IPS-15b (cell line): Measurements from ENCODE around the gene LGR6.
"Not testable (repeated sequence)": the region's sequence is repeated elsewhere in the genome, so short reads cannot be mapped to it uniquely, and the experiment has no call there.

Source experiments
- H3K27me3 ChIP-seq: one replicate; pipeline ENCODE4 v1.6.1; 2013; ENCODE audit warnings: low read length; ENCODE audit not compliant: control insufficient read depth, insufficient read depth
- H3K36me3 ChIP-seq: one replicate; pipeline ENCODE4 v1.6.1; 2013; ENCODE audit warnings: low read length; ENCODE audit not compliant: control insufficient read depth, insufficient read depth
- H3K4me1 ChIP-seq: one replicate; pipeline ENCODE4 v1.6.1; 2013; ENCODE audit warnings: mild to moderate bottlenecking, low read length; ENCODE audit not compliant: control insufficient read depth, insufficient read depth
- H3K4me3 ChIP-seq: one replicate; pipeline ENCODE4 v1.5.1; 2013; ENCODE audit warnings: low read depth, low read length
- H3K9ac ChIP-seq: one replicate; pipeline ENCODE4 v1.6.1; 2013; ENCODE audit warnings: low read depth, mild to moderate bottlenecking, low read length
- H3K9me3 ChIP-seq: one replicate; pipeline ENCODE4 v1.6.1; 2013; ENCODE audit warnings: mild to moderate bottlenecking, low read length; ENCODE audit not compliant: control insufficient read depth, insufficient read depth

LGR6 gene

GRCh38 chr1:202193614-202194327 lies at the start of gene LGR6:
Gene LGR6, plus strand, starts transcription at chr1:202193799. Its CDS starts 191 bp downstream, at chr1:202193990.
- no peaks in the 10 kb centered on the region for H3K36me3 ChIP-seq
- H3K4me1 ChIP-seq = peaks cover 6% of the 10 kb centered on the region
- peaks cover 34% of the 10 kb centered on the region for H3K27me3 ChIP-seq
- H3K9me3 ChIP-seq = no peaks in the 10 kb centered on the region
- no peak within 1 kb of the TSS for H3K9ac ChIP-seq
- peak within 1 kb of the TSS; percentile 49 for H3K4me3 ChIP-seq

- no peaks in the 10 kb centered on the region for H3K9me3 ChIP-seq
- H3K4me1 ChIP-seq = peaks cover 12% of the 10 kb centered on the region
- peaks cover 8% of the 10 kb centered on the region for H3K27me3 ChIP-seq
- peak within 1 kb of the TSS; percentile 92 for H3K9ac ChIP-seq
- peak within 1 kb of the TSS; percentile 69 for H3K4me3 ChIP-seq
- H3K36me3 ChIP-seq = no peaks in the 10 kb centered on the region
Measured at GRCh38 chr1:202144402-202145067, 49.1 kb upstream of the LGR6 start, which contains the start of gene ARL8A. Gene ARL8A, minus strand, starts transcription at chr1:202144737. Its CDS starts 165 bp downstream, at chr1:202144572.

- no peaks in the 10 kb centered on the region for H3K9me3 ChIP-seq
- peak overlapping the region; percentile 92 for H3K9ac ChIP-seq
- peaks cover 8% of the 10 kb centered on the region for H3K27me3 ChIP-seq
- peaks cover 12% of the 10 kb centered on the region for H3K4me1 ChIP-seq
- H3K4me3 ChIP-seq = peak overlapping the region; percentile 69
- H3K36me3 ChIP-seq = no peaks in the 10 kb centered on the region
Measured at GRCh38 chr1:202145068-202145743, 48.4 kb upstream of the LGR6 start.

GRCh38 chr1:202145744-202146140 lies 47.9 kb upstream of the LGR6 start:
- not testable (repeated sequence) for H3K36me3 ChIP-seq, H3K9ac ChIP-seq

GRCh38 chr1:202146279-202146678 lies 47.3 kb upstream of the LGR6 start:
- Histone ChIP-seq H3K4me3 (no peak overlapping the region), H3K9me3 (no peaks in the 10 kb centered on the region), H3K36me3 (no peaks in the 10 kb centered on the region), H3K27me3 (peaks cover 8% of the 10 kb centered on the region), H3K9ac (no peak overlapping the region), H3K4me1 (peaks cover 12% of the 10 kb centered on the region)

More at GRCh38 chr1:202145744-202146140, 47.9 kb upstream of the LGR6 start:
- not testable (repeated sequence) for H3K9me3 ChIP-seq, H3K27me3 ChIP-seq, H3K4me3 ChIP-seq
- peaks cover 12% of the 10 kb centered on the region for H3K4me1 ChIP-seq

- Histone ChIP-seq H3K4me3 (no peak overlapping the region), H3K9me3 (no peaks in the 10 kb centered on the region), H3K36me3 (no peaks in the 10 kb centered on the region), H3K9ac (no peak overlapping the region), H3K27me3 (peaks cover 8% of the 10 kb centered on the region), H3K4me1 (peaks cover 12% of the 10 kb centered on the region)
Measured at GRCh38 chr1:202146993-202147392, 46.6 kb upstream of the LGR6 start.

GRCh38 chr1:202148391-202148790 lies 45.2 kb upstream of the LGR6 start:
- Histone ChIP-seq H3K4me1 (peaks cover 5% of the 10 kb centered on the region), H3K4me3 (no peak overlapping the region), H3K9me3 (no peaks in the 10 kb centered on the region), H3K9ac (no peak overlapping the region), H3K36me3 (no peaks in the 10 kb centered on the region), H3K27me3 (peaks cover 8% of the 10 kb centered on the region)

- H3K4me3 ChIP-seq = no peak overlapping the region
- H3K27me3 ChIP-seq = peaks cover 8% of the 10 kb centered on the region
- H3K4me1 ChIP-seq = peaks cover 11% of the 10 kb centered on the region
- no peaks in the 10 kb centered on the region for H3K36me3 ChIP-seq
- no peak overlapping the region for H3K9ac ChIP-seq
- no peaks in the 10 kb centered on the region for H3K9me3 ChIP-seq
Measured at GRCh38 chr1:202149566-202149965, 44.0 kb upstream of the LGR6 start.

GRCh38 chr1:202150187-202150586 lies 43.4 kb upstream of the LGR6 start:
- Histone ChIP-seq H3K4me1 (peaks cover 9% of the 10 kb centered on the region), H3K36me3 (no peaks in the 10 kb centered on the region)

GRCh38 chr1:202150602-202151001 lies 43.0 kb upstream of the LGR6 start:
- H3K27me3 ChIP-seq = peaks cover under 1% of the 10 kb centered on the region
- no peak overlapping the region for H3K9ac ChIP-seq
- no peaks in the 10 kb centered on the region for H3K36me3 ChIP-seq
- H3K4me1 ChIP-seq = peaks cover 6% of the 10 kb centered on the region
- H3K9me3 ChIP-seq = no peaks in the 10 kb centered on the region
- no peak overlapping the region for H3K4me3 ChIP-seq

More at GRCh38 chr1:202150187-202150586, 43.4 kb upstream of the LGR6 start:
- Histone ChIP-seq H3K9me3 (no peaks in the 10 kb centered on the region), H3K4me3 (no peak overlapping the region), H3K9ac (no peak overlapping the region), H3K27me3 (peaks cover 4% of the 10 kb centered on the region)

GRCh38 chr1:202151045-202151444 lies 42.6 kb upstream of the LGR6 start:
- H3K36me3 ChIP-seq = no peaks in the 10 kb centered on the region

More at GRCh38 chr1:202151045-202151444, 42.6 kb upstream of the LGR6 start:
- Histone ChIP-seq H3K9me3 (no peaks in the 10 kb centered on the region), H3K4me3 (no peak overlapping the region), H3K27me3 (no peaks in the 10 kb centered on the region), H3K9ac (no peak overlapping the region), H3K4me1 (peaks cover 6% of the 10 kb centered on the region)
